CD4-positive, alpha-beta T cell treated with Interleukin-2 at 100 ng/mL for 4 hours (primary cell): ENCODE results near the gene GRIA4.
"Not testable (repeated sequence)": the region's sequence is repeated elsewhere in the genome, so short reads cannot be mapped to it uniquely, and the experiment has no call there.

Experiments used
- DNase-seq: peaks from one replicate; pipeline ENCODE4 v3.0.0-alpha.2; 2020; ENCODE audit warnings: low spot score

GRIA4 gene

DNA sequence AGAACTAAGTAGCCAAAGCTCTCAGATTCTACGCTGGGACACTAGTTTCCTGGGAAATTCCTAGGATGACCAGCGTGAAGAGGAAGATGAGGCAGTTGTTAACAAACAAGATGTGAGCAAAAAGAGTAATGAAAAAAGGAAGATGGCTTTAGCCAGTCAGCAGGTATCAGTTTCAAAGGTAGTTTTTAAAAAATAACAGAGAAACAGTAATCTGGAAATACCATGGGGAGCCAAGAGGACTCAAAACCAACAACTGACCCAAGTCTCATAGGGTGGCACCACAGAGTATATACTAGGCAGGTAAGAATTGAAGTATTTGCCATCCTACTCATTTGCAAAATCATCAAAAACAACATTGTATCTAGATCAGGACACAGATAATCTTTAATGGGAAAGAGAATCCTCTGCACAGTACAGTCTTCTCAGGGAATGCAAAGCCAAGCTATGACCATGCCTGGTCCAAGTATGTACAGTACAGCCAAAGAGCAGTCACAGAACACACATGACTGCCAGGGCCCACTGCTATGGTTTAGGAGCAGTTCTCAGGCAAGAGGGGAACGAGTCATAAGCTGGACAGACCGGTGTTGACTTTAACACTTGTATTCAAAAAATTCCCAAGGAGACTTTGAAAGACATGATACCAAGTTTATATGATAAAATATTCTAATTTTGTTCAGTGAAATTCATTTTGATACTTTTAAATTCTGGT lies 391.6 kb downstream of the GRIA4 start:
- DNase-seq: no peak

DNA sequence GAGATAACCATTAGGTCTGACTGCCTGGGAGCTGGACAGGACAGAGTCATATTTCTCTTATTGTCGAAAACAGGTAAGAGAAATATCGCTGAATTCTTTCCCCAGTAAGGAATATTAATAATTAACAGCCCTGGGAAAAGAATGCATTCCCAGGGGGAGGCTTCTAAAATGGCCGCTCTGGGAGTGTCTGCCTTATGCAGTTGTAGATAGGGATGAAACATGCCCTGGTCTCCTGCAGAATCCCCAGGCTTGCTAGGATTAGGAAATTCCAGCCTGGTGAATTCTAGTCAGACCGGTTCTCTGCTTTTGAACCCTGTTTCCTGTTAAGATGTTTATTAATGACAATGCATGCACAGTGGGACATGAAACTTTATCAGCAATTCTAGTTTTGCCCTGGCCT lies 393.2 kb downstream of the GRIA4 start:
- not testable (repeated sequence) for DNase-seq

GRCh38 chr11:106011481-106011880 lies 401.6 kb downstream of the GRIA4 start:
- no peak for DNase-seq

DNA sequence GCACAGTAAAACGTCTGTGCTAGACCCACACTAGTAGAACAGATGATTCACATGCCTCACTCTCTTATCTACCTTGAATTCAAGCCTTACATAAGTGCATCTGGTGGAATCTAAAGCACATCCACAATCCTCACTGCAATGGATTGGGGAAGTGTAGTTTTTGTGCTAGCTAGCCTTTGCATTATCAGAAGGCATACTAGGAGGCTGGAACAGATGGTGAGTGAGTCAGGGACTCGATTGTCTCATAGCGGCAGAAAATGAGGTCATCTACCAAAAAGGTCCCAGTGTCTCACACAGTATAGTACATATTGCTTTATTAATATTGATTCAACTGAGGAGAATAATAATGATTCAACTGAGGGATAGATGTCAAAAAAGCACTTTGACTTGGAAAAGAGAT lies 402.9 kb downstream of the GRIA4 start:
- DNase-seq: no peak

DNA sequence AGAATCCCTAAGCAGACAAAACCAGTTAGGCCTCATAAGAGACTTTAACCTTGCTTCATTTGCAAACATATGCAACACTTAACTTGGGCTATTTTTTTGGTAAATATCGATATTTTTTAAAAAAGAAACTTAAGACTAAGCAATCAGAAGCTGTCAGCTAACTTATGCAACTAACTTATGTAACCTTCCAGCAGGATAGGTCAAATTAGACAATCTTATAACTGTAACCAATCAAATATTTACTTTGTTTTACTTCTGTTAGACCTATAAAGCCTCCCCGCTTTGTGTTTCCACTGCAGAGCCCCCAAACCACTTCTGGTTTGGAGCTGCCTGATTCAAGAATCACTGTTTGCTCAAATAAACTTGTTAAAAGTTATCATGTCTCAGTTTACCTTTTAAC lies 404.2 kb downstream of the GRIA4 start:
- DNase-seq: no peak

DNA sequence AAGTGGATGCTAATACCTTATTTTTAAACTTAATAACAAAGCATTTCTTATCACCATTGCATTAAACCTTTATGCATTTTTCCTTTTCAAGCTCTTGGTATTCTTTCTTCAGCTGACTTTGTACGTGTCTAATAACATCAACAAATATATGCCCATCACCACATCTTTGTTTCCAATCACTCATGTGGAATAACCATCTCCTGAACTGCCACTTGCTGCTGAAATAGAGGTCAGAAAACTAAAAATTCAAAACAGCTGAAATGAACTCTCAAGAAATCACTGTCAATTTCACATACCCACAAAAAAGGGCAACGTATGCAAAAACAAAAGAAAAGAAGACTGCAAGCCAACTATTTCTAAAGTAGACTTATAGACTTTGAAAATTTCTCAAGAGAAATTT lies 404.7 kb downstream of the GRIA4 start:
- DNase-seq: no peak

GRCh38 chr11:106015066-106015465 lies 405.2 kb downstream of the GRIA4 start:
- DNase-seq: no peak

DNA sequence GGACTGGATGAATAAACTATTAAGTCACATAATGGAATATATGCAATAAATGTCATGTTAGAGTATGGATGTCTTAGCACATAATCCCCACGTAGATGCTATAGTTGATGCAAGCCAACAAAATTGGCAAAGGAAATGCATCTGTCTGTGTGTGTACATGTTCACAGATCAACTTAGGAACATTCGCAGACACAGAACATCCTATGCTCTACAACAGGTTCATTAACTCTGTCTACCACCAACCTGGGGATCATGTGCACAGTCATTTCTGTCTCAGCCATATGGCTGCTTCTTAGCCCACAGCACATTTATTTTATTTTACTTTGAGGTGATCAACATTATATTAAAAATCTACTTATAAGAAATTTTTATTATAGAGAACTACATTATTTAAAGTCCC lies 407.2 kb downstream of the GRIA4 start:
- DNase-seq: no peak

DNA sequence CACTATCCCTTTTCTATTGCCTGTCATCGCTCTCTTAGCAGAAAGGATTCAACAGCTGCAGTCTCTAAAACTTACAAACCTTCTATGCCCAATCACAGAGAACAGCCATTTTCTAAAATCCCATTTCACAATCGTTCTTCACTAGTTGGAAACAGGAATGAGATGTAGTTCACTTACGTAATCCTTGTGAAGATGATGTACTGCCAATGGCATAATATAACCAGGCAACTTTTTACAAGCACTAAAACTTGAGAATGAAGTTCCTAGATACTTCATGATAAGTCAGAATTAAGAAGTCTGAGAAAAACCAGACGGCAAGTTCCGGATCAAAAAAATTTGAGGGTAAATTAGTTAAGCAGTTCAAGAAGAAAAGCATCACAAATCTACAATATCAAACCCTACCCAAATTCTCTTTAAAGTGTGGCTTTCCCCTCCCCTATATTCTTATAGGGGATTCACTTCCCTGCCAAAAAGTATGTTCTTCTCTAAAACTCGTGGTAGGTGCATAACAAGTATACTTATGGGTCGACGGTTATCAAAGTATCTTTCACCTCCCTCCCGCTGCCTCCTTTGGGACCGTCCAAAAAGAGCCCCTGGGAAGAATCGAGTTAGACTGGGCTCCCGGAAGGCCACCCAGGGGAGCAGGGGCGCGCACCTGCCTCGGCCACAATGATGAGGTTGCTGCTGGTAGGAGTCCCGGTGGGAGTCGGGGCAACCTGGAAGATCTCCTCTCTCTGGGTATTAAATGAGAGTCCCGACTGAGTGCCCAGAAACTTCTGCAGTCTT lies 411.5 kb downstream of the GRIA4 start:
- no peak for DNase-seq

- DNase-seq: peak; percentile 99
These were observed 412.3 kb downstream of the GRIA4 start, which contains the start of gene MSANTD4 for GRCh38 chr11:106021967-106022794. TSS of gene MSANTD4 (minus strand) at chr11:106022240. CDS start at chr11:106010917, 11,323 bp downstream.

GRCh38 chr11:106022795-106023275 lies 413.0 kb downstream of the GRIA4 start:
- DNase-seq: no peak

GRCh38 chr11:106030609-106031008 lies 420.7 kb downstream of the GRIA4 start:
- DNase-seq: no peak

DNA sequence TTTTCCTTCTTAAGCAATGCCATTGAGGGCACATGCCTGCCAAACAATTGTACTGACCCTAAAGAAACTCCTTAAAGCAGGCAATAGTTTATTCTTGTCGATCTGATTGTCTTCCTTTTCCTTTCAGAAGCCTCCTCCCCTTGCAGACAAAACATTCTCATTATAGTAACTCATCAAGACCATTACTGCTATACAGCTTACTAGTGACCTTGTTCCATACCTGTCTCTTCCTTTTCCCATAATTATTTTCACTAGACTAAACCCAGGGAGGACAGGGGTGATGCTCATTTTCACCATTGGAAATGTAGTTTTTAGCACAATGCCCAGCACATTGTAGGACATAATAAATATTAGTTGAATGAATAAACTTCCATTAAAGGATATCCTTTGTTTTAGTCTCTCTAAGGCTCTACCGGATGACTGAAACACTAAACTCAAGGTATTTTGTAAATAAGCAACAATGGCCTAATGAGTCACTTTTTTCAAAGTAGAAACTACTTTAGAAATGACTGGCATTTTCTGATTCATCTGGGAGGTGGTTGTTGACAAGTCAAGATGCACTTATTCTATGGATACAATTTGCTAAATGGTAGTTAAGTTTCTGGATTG lies 421.4 kb downstream of the GRIA4 start:
- DNase-seq: no peak
